HG03432 (cell line): ENCODE data around the gene MAP6.
A peak's percentile ranks its signal among the peaks of the same experiment; 100 is the strongest.
"Not testable (repeated sequence)": the region's sequence is repeated elsewhere in the genome, so short reads cannot be mapped to it uniquely, and the experiment has no call there.

Experiments
- ATAC-seq: cut with Tn5 transposase; IDR thresholded peaks from one replicate; pipeline ENCODE4 v1.9.1; 2021; ENCODE audit warnings: mild to moderate bottlenecking, moderate library complexity; ENCODE audit not compliant: unreplicated experiment

MAP6 gene

DNA sequence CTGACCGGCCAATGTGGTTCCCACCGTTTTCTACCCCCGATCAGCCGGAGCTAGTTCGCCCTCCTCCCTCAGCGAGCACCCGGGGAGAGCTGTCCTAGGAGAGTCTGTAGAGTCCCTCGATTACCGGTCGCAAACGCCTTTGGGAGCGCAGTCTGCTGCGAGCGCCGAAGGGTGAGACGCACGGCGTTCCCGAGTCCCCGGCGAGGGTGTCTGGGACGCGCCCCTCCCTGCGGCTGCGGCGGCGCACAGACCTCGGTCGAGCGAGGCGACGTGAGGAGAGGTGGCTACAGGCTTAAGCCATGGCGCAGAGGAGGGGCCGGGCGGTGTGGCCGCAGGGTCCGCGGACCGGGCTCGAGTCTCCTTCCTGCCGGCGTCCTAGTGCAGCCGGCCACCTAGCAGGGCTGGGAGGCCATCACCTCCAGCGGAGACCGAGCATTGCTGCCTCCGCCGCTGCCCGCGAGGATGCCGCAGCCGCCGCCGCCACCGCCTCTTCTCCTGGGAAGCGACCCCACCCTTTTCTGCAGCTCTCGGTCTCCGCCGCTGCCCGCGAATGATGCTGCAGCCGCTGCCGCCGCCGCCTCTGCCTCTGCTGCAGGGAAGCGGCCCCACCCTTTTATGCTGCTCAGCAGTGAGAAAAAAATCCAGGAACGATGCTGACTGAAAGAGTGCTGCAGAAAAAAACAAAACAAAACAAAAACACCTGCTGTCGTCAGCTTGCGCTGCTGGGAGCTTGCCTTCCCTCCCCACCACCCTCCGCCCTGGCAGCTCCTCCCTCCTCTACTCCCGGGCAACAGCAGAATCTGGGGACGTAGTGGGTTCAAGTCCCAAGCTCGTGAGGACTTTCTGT lies at the start of gene MAP6:
TSS of gene MAP6 (minus strand) at position 588 of the 847 bp plus-strand sequence. CDS start 669 bp downstream, outside the sequence.
- no peak for ATAC-seq

DNA sequence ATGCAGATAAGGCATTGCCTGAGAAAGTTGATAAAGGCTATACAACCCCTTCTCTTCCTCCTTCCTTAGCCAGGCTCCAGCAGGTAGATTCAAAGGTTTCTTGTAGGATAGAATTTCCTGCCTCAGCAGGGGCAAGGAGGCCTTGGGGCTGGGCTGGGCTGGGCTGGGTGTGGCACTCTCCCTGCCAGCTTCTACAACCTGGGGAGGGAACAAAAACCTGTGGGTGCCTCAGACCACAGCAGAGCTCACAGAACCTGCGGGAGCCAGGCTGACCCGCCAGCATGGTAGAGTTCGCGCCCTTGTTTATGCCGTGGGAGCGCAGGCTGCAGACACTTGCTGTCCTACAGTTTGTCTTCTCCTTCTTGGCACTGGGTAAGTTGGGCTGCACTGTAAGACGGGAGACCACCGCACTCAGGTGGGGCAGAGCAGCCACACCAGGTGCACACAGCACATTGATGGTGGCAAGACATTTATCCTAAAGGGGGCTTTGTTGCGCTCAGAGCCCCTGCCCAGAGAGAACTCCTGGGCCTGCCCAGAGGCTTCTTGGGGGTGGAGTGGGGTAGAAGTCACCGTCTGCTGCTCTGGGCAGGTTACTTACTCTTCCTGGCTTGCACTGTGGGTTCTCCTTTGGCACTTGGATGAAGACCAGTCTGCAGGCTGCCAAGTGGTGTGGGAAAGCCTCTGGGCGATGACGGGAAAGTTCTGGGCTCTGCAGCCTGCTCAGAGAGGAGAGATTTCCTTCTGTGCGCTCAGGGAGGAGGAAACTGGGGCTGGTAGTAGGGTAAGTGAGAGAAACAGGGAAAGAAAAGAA lies 49.0 kb upstream of the MAP6 start, which contains the start of gene MOGAT2:
TSS of gene MOGAT2 (plus strand) at position 231 of the 811 bp plus-strand sequence. CDS start at position 282, 51 bp downstream.
- no peak for ATAC-seq

DNA sequence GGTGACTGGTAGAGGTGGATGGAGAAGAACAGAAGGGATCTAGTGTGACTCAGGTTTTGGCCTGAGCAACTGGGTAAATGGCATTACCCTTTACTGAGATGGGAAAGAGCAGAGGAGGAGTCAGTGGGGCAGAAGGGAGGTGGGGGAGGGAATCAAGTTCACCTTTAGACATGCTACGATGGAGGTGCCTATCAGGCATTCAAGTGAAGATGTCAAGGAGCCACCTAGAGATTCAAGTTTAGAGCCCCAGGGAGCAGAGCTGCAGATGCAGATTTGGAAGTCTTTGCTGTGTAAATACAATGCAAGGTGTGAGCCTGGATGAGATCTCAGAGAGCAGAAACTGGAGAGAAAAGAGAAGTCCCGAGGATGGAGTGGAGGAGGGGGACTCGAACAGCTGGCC lies 47.8 kb upstream of the MAP6 start:
- ATAC-seq: no peak

DNA sequence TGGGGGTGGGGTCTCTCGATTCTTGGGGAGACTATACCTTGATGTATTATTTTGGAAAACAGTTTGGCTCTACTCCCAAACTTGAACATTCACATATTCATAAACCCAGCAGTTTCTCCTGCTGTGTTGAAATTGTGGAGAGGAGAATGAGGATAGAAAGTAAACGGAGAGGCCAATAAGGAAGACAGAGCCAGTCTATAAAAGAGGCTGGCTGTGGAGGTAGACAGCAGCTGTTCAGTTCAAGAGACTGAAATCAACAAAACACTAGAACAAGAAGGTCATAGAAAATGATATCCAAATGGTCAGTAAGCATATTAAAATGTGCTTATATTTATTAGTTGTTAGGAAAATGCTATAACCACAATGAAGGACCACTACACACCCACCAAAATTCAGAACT lies 46.9 kb upstream of the MAP6 start:
- ATAC-seq: no peak

DNA sequence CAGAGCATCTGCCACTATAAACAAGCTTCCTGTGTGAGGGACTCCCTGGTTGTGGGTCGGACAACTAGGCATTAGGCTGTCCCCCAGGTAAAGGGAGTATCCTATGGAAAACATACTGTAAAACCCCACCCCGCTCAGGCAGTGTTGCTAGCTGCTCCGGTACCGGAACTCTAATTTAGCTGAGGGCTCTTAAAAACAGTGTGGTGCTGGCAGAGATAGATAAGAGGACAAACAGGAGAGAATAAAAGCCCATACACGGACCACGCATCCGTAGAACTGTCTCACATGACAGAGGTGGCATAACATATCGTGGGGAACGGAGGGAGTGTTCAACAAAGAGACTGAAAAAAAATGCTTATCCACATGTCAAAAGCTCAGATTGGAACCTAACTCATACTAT lies 45.4 kb upstream of the MAP6 start:
- no peak for ATAC-seq

DNA sequence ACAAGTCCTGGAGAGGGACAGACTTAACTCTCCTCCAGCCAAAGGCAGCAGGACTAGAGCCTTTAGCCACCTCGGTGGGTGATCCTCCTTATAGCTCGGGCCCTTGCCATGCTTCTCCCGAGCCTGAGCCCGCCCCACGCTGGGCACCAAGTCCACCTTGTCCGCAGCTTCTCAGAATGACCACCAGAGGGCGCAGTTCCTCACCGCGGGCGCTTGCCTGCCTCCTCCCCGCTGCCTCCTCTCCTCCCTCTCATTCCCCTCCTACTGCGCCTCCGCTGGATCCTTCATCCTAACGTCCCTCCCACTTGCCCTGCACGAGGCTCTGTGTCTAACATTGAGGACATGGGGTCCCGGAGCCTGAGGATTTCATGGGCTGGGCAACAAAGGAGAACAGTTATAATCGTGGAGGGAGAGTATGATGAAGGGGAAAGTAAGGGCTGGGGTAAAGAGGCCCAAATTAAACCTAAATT lies 37.5 kb upstream of the MAP6 start:
- ATAC-seq: no peak

DNA sequence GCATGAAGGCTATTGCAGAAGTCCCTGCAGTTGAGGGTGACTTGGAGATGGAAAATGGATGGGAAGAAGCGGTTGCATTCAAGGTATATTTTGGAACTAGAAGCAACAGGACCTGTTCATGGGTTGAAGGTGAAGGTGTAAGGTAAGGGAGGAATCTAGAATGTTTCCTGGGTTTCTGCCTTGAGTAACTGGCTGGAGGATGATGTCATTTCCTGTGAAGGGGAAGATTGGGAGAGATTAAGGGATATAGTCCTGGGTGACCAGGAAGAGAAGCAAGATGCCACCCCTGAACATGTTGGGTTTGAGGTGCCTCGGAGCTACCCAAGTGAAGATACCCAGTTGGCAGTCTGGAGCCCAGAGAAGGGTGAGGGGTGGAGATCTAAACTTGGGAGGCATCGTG lies 36.7 kb upstream of the MAP6 start:
- no peak for ATAC-seq

DNA sequence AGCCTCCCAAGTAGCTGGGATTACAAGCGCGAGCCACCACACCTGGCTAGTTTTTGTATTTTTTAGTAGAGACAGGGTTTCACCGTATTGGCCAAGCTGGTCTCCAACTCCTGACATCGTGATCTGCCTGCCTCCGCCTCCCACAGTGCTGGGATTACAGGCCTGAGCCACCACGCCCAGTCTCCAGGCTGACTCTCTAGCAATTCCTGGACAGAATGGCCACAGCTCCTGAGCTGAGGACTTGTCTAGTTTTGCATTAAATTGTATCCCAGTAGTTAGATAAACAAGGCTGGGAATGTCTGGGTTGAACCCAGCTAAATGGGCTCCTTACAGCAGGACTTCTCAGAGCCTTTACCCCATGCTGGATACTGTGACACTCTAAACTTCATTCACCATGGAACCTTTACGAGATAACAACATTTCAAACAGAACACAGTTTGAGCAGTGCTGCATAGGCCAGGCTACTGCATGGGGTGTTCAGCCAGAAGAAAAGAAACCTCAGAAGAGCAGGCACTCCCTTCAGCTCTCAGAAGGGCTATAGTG lies 34.9 kb upstream of the MAP6 start:
- ATAC-seq: no peak

DNA sequence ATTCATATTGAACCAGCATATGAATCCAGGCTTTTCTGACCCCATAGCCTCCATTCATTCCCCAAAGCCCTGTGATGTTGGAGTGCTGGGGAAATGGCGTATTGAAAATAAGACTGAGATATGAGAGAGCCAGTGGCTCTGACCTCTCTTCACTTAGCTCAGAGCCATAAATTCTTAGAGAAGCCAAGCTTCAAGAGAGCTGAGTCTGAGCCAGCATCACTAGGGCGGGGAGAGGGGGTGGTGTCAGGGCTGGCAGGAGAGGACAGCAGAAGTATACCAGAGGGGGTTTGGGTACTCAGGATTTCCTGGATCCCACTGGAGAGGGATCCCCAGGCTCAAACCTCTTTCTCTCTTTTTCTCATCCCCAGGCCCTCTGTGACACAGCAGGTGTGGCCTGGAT lies 32.1 kb upstream of the MAP6 start:
- ATAC-seq: no peak

DNA sequence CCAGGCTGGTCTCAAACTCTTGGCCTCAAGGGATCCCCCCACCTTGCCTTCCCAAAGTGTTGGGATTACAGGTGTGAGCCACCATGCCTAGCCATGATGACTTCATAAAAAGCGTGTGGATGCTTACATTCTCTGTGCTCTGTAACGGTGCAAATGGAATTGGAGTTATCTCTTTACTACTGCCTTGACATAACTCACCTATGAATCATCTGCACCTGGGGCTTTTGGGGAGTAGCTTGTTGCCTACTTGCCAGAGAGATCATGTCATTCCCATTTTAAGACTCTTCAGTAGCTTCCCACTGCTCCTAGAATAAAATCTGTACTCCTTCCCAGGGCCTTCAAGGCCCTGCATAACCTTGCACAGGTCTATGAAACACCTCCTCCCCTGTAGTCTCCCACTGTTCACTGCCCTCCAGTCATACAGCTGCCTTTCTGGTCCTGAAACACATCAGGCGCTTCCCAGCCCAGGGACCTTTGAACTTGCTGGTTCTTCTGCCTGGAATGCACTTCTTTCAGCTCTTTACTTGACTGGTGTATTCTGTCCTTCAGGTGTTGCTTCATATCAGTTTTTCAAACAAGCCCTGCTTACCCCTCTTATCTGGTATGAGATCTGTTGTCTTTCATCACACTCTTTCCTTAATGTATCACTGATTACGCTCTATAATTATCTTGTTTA lies 29.2 kb upstream of the MAP6 start:
- ATAC-seq: no peak

DNA sequence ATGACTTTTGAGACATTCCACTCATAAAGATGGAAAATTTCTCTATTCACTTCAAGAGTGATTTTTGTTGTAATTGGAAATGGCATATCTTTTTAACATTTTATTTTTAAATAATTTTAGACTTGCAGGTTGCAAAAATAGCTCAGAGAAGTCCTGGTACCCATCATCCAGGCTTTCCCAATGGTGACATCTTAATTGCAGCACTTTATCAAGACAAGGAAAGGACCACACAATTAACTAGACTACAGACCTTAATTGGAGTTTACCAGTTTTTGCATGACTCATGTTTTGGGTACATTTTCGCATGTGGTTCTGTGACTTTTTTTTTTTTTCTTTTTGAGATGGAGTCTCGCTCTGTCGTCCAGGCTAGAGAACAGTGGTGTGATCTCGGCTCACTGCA lies 23.0 kb upstream of the MAP6 start:
- ATAC-seq: no peak

DNA sequence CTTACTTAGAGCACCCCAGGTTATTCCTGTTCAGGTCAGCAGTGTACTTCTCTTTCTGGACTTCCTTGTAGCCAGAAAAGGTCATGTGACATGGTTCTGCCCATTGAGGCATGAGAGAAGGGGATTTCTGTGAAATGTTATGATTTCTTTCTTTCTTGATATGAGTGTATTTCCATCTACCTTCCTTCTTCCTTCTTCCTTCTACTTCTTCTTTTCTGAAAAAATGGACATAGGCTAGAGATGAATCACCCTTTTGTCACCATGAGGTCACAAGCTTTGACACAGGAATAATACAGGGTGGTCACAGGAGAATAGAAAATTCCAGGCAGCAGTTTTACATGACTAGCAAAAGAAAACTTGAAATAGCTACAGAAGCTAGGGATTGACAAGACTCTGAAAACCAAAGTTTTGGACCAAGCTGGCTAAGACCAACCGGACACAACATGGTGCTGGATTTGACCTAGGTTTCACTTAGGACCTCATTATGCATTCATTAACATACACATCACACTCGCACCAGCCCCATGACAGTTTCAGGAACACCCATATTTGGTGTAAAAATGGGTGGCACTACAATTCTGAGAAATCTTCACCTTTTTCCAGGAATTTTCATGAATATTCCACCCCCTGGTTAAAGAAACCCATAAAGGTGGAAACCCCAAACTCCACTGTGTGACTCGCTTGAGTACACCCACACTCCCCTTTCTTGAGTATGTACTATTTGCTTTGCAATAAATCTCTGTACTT lies 21.2 kb upstream of the MAP6 start:
- ATAC-seq: peak; percentile 77

DNA sequence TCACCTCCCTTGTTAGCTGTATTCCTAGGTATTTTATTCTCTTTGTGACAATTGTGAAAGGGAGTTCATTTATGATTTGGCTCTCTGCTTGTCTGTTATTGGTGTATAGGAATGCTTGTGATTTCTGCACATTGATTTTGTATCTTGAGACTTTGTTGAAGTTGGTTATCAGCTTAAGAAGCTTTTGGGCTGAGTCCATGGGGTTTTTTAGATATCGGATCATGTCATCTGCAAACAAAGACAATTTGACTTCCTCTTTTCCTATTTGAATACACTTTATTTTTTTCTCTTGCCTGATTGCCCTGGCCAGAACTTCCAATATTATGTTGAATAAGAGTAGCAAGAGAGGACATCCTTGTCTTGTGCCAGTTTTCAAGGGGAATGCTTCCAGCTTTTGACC lies 15.0 kb upstream of the MAP6 start:
- ATAC-seq: not testable (repeated sequence)

DNA sequence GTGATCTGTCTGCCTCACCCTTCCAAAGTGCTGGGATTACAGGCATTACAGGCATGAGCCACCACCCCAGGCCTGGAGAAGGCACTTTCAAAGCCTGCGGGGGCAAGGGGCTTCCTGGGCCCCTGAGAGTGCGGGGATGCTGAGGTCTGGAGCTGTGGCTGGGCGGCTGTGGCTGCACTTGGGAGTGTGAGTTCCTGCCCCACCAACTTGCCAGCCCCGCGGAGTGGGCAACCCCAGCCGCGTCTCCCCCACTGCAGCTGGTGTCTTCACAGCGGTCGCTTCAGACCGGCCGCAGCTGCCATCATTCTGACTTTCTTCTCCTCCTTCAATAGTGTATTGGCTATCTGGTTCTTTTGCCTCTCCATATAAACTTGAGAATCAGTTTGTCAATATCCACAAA lies 10.7 kb upstream of the MAP6 start:
- no peak for ATAC-seq

DNA sequence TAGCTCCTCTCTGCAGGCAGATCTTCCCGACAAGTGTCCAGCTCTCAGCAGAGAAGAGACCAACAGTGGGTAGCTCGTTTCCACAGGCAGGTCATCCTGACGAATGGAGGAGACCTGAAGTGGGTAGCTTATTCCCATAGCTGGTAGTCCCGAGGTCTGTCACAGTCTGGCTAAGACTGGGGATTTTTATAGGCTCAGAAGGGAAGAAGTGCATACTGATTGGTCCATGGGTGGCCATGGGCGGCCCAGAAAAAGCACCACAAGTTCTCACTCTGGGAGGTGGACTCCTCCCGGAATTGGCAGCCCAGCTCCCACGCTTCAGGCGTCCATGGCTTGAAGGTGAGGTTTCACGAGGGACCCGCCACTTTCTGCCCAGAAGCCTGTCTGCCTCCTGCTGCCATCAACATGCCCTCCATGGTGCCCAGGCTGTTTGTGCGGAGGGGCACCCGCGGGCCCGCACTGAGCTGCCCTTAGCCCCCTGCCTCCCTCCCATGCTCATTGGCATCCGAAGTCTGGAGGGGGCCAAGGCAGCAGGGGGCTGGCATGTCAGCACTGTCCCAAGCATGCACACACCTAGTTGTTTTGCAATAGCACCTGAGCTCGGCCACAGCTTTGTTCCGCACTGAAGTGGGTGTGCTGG lies 9.9 kb upstream of the MAP6 start:
- no peak for ATAC-seq

DNA sequence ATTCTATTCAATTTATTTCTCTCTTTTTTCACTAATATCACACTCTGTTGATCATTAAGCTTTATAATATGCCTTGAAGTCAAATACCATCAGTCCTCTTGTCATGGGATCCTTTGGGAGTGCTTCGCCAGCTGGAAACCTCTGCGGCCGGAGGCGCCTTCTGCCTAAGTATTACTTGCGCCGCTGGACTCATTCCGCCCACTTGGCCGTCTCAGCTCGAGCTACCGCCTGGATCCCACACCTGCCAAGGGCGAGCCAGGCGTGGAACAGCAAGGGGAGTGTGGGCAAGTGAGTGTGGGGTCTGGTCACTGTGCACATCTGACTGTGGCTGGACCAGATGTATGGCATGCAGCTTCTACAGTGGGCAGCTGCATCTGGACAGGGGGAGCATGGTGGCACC lies 9.1 kb upstream of the MAP6 start:
- no peak for ATAC-seq

DNA sequence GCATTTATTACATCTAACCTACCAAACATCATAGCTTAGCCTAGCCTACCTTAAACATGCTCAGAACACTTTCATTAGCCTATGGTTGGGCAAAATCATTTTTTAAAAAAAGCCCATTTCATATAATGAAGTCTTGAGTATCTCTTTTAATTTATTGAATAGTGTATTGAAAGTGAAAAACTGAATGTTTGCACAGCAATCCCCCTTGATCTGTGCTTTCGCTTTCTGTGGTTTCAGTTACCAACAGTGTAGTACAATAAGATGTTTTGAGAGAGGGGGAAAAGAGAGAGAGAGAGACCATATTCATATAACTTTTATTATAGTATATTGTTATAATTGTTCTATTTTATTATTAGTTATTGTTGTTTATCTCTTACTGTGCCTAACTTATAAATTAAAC lies 8.4 kb upstream of the MAP6 start:
- ATAC-seq: peak; percentile 43

DNA sequence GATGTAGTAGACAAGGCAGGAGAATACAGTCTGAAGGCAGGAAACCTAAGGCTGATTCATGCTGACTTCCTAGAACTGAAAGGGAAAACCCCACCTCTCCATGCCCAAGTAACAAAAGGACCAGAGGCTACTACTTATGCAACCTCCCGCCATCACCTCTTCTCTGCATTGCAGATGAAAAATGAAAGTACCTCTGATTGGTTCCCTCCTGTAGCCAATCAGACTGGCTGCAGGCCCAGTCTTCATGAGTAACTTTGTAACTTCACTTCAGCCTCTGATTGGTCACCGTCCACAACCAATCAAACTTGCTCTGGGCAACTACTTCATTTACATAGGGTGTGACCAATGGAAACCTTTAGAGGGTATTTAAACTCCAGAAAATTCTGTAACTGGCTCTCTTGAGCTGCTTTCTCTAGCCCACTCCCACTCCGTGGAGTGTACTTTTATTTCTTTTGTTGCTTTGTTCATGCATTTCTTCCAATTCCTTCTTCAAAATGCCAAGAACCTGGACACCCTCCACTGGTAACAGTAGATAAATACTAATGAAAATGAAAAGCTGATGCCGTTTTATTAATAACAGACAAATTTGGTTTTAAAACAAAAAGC lies 5.2 kb upstream of the MAP6 start:
- no peak for ATAC-seq

DNA sequence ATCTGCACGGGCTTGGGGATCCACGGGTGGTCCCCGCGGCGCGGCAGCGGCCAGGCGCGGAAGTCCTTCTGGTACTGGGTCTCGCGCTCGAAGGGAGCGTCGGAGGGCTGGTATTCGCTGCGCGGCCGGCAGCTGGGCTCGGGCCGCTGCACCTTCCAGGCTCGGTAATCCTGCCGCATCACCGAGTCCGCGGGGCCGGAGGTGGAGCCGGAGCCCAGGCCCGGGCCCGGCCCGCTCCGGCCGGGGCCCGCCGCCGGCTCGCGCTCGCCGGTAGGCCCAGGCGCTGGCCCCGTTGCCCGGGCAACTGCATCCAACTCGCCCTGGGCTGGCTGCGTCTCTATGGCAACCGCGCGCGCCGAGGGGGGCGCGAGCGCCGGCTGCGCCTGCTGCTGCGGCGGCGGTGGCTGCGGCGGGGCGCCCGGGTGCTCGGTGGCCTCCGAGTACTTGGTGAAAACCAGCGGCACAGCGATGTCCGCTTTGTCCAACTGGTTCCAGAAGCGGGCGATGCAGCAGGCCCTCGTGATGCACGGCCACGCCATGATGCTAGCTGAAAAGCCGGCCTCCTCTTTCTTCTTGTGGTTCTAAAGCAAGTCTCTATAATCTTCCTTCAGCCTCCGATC lies 897 bp downstream of the MAP6 start:
- ATAC-seq: no peak
